Gastroesophageal sphincter (tissue), 4 donors: Measurements from ENCODE around the gene NLGN1. TPM values are rescaled to one million over a fixed set of nuclear protein-coding genes. Genes with fewer than 3 reads are reported as not detected.

Source experiments
- ATAC-seq: fragments of 150-250 bp; one replicate; pipeline ENCODE4 v1.9.1; 2016; ENCODE audit warnings: mild to moderate bottlenecking, moderate library complexity
- H3K27ac ChIP-seq, 4 donors: fragments of 200-600 bp; sonication (generic) in 3 of 4; 1 replicate in 3 of 4; 2 replicates in 1 of 4; pipeline ENCODE4 v1.5.1; 2016 to 2019
- H3K27me3 ChIP-seq: fragments of 200-600 bp; sonication (generic); one replicate; pipeline ENCODE4 v1.5.1; 2019
- H3K36me3 ChIP-seq, 2 donors: fragments of 200-600 bp; sonication (generic); one replicate each; pipeline ENCODE4 v1.5.1; 2019; ENCODE audit warnings: control low read depth in 1 of 2
- H3K4me1 ChIP-seq, 3 donors: fragments of 200-600 bp; sonication (generic); 1 replicate in 2 of 3; 2 replicates in 1 of 3; pipeline ENCODE4 v1.5.1; 2016 to 2019; ENCODE audit warnings: control low read depth in 2 of 3
- H3K4me3 ChIP-seq, 2 donors: fragments of 200-600 bp; sonication (generic); one replicate each; pipeline ENCODE4 v1.5.1; 2019; ENCODE audit warnings: mild to moderate bottlenecking in 1 of 2, moderate library complexity in 1 of 2
- H3K9me3 ChIP-seq, 3 donors: fragments of 200-600 bp; sonication (generic); one replicate each; pipeline ENCODE4 v1.5.1; 2017 to 2019; ENCODE audit warnings: control low read depth in 2 of 3
- EP300 ChIP-seq: sonication (generic); formaldehyde crosslinking; IDR thresholded peaks from one replicate; pipeline ENCODE4 v1.6.1; 2017; ENCODE audit warnings: antibody characterized with exemption, mild to moderate bottlenecking
- POLR2A ChIP-seq, 2 donors: fragments of 450-650 bp; IDR thresholded peaks; one replicate each; pipeline ENCODE4 v1.6.1; 2017; ENCODE audit warnings: antibody characterized with exemption in 2 of 2, mild to moderate bottlenecking in 2 of 2, moderate library complexity in 1 of 2
- POLR2AphosphoS5 ChIP-seq: sonication (generic); formaldehyde crosslinking; IDR thresholded peaks from one replicate; pipeline ENCODE4 v1.6.1; 2017; ENCODE audit warnings: antibody characterized with exemption
- WGBS, 2 donors: methylation state at CpG; one replicate each; pipeline ENCODE4 v1.1.5; 2018; ENCODE audit warnings: low coverage in 1 of 2; 5-methylcytosine and 5-hydroxymethylcytosine counted together
- total RNA-seq, 4 donors: library from RNA; depleted of rRNA; stranded (reverse); fragments of >200 nt; gene quantifications; one replicate each; pipeline ENCODE4 v1.1.0, GENCODE V29; 2016
- TF ChIP-seq, protein P1 (sequence below), 4 experiments: fragments of 200-600 bp in 2 of 4; fragments of 450-650 bp in 2 of 4; sonication (generic) in 1 of 4; IDR thresholded peaks; one replicate each; pipeline ENCODE4 v1.5.1; 2017 to 2019; ENCODE audit warnings: antibody characterized with exemption in 4 of 4, mild to moderate bottlenecking in 2 of 4, moderate library complexity in 2 of 4

Gene NLGN1
- total RNA-seq, 4 donors from 2014 or later: 13.4 to 26.4 (median 24.0) TPM

DNA sequence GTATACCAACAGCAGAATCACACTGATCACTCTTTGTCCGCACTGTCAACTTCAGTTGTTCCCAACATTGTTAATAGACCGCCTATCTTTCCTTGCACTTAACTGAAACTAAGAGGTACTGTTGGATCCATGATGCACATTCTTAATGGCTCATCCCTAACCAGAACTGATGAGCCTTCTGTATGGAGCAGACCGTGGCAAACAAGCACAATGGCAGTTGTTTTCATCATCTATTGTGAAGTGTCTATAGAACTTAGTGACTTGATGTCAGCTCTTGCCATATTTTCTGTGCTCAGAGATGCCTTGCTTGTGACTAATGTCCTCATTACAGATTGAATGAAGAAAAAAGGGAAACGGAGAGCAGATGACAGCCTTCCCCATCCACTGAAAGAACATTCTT is 347.4 kb downstream of the NLGN1 start:
- Histone ChIP-seq H3K4me1 (no peaks in the 10 kb centered on the region), H3K27me3 (no peaks in the 10 kb centered on the region), H3K9me3 (no peaks in the 10 kb centered on the region), H3K27ac (no peak overlapping the region), H3K4me3 (no peak overlapping the region), H3K36me3 (no peaks in the 10 kb centered on the region)
- no peak for ATAC-seq
- WGBS, 2 donors: 85 to 88% methylated on average over 3 to 4 of the region's 4 CpGs
- TF ChIP-seq, protein P1, sequence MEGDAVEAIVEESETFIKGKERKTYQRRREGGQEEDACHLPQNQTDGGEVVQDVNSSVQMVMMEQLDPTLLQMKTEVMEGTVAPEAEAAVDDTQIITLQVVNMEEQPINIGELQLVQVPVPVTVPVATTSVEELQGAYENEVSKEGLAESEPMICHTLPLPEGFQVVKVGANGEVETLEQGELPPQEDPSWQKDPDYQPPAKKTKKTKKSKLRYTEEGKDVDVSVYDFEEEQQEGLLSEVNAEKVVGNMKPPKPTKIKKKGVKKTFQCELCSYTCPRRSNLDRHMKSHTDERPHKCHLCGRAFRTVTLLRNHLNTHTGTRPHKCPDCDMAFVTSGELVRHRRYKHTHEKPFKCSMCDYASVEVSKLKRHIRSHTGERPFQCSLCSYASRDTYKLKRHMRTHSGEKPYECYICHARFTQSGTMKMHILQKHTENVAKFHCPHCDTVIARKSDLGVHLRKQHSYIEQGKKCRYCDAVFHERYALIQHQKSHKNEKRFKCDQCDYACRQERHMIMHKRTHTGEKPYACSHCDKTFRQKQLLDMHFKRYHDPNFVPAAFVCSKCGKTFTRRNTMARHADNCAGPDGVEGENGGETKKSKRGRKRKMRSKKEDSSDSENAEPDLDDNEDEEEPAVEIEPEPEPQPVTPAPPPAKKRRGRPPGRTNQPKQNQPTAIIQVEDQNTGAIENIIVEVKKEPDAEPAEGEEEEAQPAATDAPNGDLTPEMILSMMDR (IDR thresholded peaks at IDR 0.05): no peak
- no peak for TF ChIP-seq POLR2AphosphoS5
- no peak for TF ChIP-seq POLR2A (IDR thresholded peaks at IDR 0.05)
- TF ChIP-seq EP300: no peak

DNA sequence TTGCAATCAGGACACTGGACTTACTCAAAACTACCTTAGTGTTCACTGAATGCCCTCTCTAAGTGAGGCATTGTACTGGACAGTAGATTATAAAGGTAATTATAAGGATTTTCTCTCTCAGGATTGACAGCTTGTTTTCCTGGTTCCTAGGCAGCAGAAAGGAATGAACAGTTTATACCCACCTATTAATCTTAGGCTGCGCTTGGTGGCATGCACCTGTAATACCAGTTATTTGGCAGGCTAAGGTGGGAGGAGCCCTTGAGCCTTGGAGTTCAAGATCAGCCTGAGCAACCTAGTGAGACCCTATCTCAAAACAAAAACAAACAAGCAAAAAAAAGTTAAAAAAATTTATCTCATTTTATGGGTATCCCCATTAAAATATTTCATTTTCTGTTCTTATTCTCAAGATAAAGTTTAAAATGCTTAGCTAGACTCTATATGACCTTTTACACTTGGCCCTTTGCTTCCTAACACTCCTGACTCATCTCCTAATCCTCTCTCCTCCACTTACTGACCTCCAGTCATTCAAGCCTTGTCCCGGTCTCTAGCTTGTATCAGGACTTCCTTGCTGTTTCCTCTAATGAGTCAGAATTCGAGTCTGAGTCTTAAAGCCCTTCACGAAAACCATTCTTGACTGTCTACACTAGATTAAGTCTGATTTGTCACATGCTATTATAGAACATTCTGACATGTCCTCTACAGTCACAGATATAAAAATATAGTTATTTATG is 348.6 kb downstream of the NLGN1 start:
- ATAC-seq: no peak
- WGBS, 2 donors: 81 to 100% methylated on average over 3 to 4 of the region's 4 CpGs

DNA sequence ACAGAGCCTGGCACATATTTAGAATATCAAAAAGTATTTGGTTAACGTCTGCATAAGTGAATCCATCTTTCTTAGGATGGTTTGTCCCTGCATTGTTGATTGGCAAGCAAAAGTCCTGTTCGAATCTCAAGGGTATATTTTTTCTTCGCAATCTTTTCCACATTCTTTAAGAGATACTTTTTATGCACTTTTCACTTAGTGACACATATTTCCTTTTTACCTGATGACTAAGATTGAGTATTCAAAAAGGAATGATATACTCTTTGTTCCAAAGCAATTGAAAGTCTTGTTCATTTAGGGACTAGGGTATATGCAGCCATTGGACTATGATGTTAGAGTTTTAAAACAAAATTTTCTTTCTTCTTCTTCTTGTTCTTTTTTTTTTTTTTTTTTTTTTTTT is 349.9 kb downstream of the NLGN1 start:
- no peak for TF ChIP-seq POLR2AphosphoS5
- TF ChIP-seq, protein P1 (IDR thresholded peaks at IDR 0.05): no peak
- no peak for TF ChIP-seq POLR2A (IDR thresholded peaks at IDR 0.05)
- TF ChIP-seq EP300: no peak
- no peak for ATAC-seq
- Histone ChIP-seq H3K9me3 (no peaks in the 10 kb centered on the region), H3K27me3 (no peaks in the 10 kb centered on the region), H3K4me1 (no peaks in the 10 kb centered on the region), H3K36me3 (no peaks in the 10 kb centered on the region), H3K27ac (no peak overlapping the region), H3K4me3 (no peak overlapping the region)
- 79 to 80% methylated on average over 2 to 3 of the region's 3 CpGs for WGBS, 2 donors

More for the DNA sequence above, 348.6 kb downstream of the NLGN1 start:
- Histone ChIP-seq H3K36me3 (no peaks in the 10 kb centered on the region), H3K9me3 (no peaks in the 10 kb centered on the region), H3K4me1 (no peaks in the 10 kb centered on the region), H3K27me3 (no peaks in the 10 kb centered on the region), H3K27ac (no peak overlapping the region), H3K4me3 (no peak overlapping the region)
- TF ChIP-seq POLR2A (IDR thresholded peaks at IDR 0.05) (no peak), POLR2AphosphoS5 (no peak), EP300 (no peak)
- TF ChIP-seq, protein P1 (IDR thresholded peaks at IDR 0.05): no peak

DNA sequence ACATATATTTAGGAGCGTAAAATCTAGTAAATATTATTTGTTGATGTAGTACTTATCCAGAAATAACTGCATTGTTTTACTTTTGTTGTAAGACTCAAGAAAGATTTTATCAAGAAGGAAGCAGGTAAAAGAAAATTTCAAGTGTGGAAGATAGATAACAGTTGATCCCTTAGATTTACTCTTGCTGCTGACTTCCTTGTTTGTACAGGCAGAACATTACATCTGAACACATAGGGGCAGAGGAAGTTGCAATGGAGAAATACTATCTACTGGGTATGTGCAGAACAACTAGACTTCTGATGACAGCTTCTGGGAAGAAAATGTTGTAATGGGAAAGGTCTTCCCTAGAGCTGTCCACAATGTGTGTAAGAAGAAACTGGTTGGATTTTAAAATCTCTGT is 350.6 kb downstream of the NLGN1 start:
- ATAC-seq: no peak
- no peak overlapping the region for H3K4me3 ChIP-seq
- H3K27ac ChIP-seq: no peak overlapping the region
- 90% methylated on average over 1 of the region's 1 CpG; no CpG with 5 or more reads in 1 of the 2 donors for WGBS, 2 donors
- H3K9me3 ChIP-seq: no peaks in the 10 kb centered on the region
- H3K4me1 ChIP-seq: no peaks in the 10 kb centered on the region
- TF ChIP-seq POLR2A (IDR thresholded peaks at IDR 0.05): no peak
- TF ChIP-seq, protein P1 (IDR thresholded peaks at IDR 0.05): no peak
- TF ChIP-seq EP300: no peak
- TF ChIP-seq POLR2AphosphoS5: no peak
- H3K36me3 ChIP-seq: no peaks in the 10 kb centered on the region
- H3K27me3 ChIP-seq: no peaks in the 10 kb centered on the region

DNA sequence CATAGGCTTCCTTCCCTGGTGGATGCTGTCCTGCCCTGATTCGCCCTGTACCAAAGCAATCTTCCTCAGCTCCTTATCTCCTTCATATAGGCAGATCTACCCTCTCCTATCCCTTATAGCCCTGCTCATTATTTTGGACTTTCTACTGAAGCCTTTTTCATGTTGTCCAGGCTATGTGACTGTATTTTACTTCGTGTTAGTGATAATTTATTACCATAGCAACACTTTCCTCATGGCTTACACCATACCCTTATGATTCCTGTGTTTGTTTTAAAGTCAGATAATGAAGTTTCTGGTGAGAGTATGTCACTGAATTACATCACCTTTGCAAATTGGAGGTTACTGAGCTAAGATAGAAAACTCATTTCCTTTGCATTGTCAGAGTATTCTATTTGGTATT is 352.6 kb downstream of the NLGN1 start:
- no peaks in the 10 kb centered on the region for H3K9me3 ChIP-seq
- 31 to 39% methylated on average over 2 of the region's 2 CpGs for WGBS, 2 donors
- H3K4me3 ChIP-seq: no peak overlapping the region
- no peak for ATAC-seq
- TF ChIP-seq, protein P1 (IDR thresholded peaks at IDR 0.05): no peak
- TF ChIP-seq POLR2AphosphoS5 (no peak), EP300 (no peak), POLR2A (IDR thresholded peaks at IDR 0.05) (no peak)
- no peak overlapping the region for H3K27ac ChIP-seq
- no peaks in the 10 kb centered on the region for H3K4me1 ChIP-seq
- no peaks in the 10 kb centered on the region for H3K36me3 ChIP-seq
- H3K27me3 ChIP-seq: no peaks in the 10 kb centered on the region
